Loucy (cell line): ENCODE results near the gene RPL22.

Experiments used
- EZH2phosphoT487 ChIP-seq: fragments of 200-600 bp; IDR thresholded peaks from 2 replicates; pipeline ENCODE4 v1.6.1; 2018; ENCODE audit warnings: antibody characterized with exemption, mild to moderate bottlenecking, moderate library complexity, borderline replicate concordance
- TF ChIP-seq, protein P1 (sequence below): fragments of 200-600 bp; sonication (generic); conservative IDR thresholded peaks from 2 replicates; pipeline ENCODE4 v1.5.1; 2014; ENCODE audit warnings: mild to moderate bottlenecking, antibody characterized with exemption, low read length

DNA sequence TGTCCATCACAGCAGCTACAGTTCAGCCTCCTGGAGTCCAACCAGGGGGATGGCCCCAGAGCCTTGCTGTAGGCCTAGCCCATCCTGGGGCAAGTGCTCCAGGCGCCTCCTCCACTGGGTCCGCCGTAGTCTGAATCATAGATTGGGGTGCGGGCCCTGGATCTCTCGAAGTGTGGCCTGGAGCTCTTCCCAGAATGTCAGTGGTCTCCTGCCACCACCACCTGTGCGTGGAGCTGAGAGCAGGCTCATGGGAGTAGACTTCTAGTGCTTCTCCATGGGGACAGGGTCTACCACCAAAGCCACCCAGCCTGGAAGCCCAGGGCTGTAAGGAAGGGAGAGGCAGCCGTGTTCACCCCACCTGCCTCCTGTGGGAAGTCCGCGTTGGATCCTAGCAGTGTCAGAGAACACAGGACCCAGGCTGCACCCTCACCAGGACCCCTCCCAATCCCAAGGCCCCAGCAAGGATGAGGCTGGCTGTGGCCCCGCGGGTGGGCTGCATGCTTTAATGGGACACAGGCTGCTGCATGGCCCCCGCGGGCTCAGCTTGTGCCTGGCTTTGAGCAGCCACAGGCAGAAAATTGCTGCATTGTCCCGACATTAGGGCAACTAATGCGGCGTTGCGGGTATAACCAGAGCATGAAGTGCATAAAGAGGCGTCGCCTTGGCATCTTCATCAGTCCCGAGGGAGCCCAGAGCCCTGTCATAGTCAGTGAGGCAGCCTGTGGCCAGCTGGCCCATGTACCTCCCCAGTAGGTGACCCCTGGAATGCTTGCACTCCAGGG lies 43.8 kb upstream of the RPL22 start:
- TF ChIP-seq, protein P1, sequence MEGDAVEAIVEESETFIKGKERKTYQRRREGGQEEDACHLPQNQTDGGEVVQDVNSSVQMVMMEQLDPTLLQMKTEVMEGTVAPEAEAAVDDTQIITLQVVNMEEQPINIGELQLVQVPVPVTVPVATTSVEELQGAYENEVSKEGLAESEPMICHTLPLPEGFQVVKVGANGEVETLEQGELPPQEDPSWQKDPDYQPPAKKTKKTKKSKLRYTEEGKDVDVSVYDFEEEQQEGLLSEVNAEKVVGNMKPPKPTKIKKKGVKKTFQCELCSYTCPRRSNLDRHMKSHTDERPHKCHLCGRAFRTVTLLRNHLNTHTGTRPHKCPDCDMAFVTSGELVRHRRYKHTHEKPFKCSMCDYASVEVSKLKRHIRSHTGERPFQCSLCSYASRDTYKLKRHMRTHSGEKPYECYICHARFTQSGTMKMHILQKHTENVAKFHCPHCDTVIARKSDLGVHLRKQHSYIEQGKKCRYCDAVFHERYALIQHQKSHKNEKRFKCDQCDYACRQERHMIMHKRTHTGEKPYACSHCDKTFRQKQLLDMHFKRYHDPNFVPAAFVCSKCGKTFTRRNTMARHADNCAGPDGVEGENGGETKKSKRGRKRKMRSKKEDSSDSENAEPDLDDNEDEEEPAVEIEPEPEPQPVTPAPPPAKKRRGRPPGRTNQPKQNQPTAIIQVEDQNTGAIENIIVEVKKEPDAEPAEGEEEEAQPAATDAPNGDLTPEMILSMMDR: no peak
- no peak for TF ChIP-seq EZH2phosphoT487
